Calu3 (cell line): Measurements from ENCODE around the gene PIEZO1. TPM values are rescaled to one million over a fixed set of nuclear protein-coding genes. Genes with fewer than 3 reads are reported as not detected.

ENCODE experiments used
- BruUV-seq: library from RNA; stranded (reverse); fragments of 400-500 nt; replicated peaks from 2 replicates; lab custom pipeline; 2021; lab: Mats Ljungman, UMichigan
- CTCF ChIA-PET: fragments of 300-600 bp; sonication (Branson Sonifier 250); formaldehyde crosslinking; loops from one replicate; lab custom pipeline; 2022; ENCODE audit warnings: antibody characterized with exemption; lab: Charles Lee
- DNase-seq: peaks from one replicate; pipeline ENCODE4 v3.0.0; 2022
- H3K27ac Mint-ChIP-seq: one replicate; pipeline ENCODE4 v1.8.0; 2022; ENCODE audit warnings: mixed read lengths; ENCODE audit not compliant: unreplicated experiment
- H3K27me3 Mint-ChIP-seq: one replicate; pipeline ENCODE4 v1.8.0; 2022; ENCODE audit warnings: mixed read lengths; ENCODE audit not compliant: unreplicated experiment
- H3K36me3 Mint-ChIP-seq: one replicate; pipeline ENCODE4 v1.8.0; 2022; ENCODE audit warnings: mild to moderate bottlenecking, moderate library complexity, mixed read lengths; ENCODE audit not compliant: insufficient read depth, unreplicated experiment
- H3K4me1 Mint-ChIP-seq: one replicate; pipeline ENCODE4 v1.8.0; 2022; ENCODE audit warnings: mild to moderate bottlenecking, low read depth, mixed read lengths; ENCODE audit not compliant: unreplicated experiment
- H3K4me3 Mint-ChIP-seq: one replicate; pipeline ENCODE4 v1.8.0; 2022; ENCODE audit warnings: mild to moderate bottlenecking, low read depth, moderate library complexity, mixed read lengths; ENCODE audit not compliant: unreplicated experiment
- H3K9me3 Mint-ChIP-seq: one replicate; pipeline ENCODE4 v1.8.0; 2022; ENCODE audit warnings: low read depth, mixed read lengths; ENCODE audit not compliant: unreplicated experiment
- intact Hi-C: fragments of 100-400 bp; cut with micrococcal nuclease; formaldehyde crosslinking; loops from one replicate; pipeline ENCODE4 v1.10.0; 2022; ENCODE audit not compliant: unreplicated experiment
- total RNA-seq: library from RNA; stranded (reverse); gene quantifications from 2 replicates; pipeline ENCODE4 v1.2.3, GENCODE V29; 2022
- TF ChIP-seq, protein P1 (sequence below): fragments of 200-600 bp; IDR thresholded peaks from one replicate; pipeline ENCODE4 v1.8.0; 2022; ENCODE audit warnings: antibody characterized with exemption; ENCODE audit not compliant: unreplicated experiment

PIEZO1 gene
- total RNA-seq, 1 experiment from 2014 or later: 199 TPM

DNA sequence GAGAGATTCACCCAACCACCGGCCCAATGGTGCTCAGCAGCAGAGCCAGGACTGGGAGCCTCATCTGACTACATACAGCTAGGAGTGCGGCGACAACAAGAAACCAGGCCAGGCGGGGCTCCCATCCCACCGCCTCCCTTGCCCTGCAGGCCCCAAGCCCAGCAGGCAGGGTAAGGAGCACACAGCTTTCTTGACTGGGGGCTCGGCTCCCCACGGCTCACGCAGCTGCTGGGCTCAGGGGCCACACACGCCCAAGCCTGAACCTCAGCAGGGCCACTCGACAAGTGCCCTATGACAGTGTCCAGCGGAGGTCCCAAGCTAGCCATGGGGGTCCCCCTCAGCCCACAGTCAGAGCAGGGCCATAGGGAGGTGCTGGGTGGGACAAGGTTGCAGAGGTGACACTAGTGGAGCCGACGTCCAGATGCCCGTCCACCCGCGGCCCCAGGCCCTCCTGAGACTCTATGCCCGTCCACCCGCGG lies 13.7 kb downstream of the PIEZO1 start:
- no peak for DNase-seq
- H3K27ac Mint-ChIP-seq: no peak overlapping the region
- no peaks in the 10 kb centered on the region for H3K9me3 Mint-ChIP-seq
- CTCF ChIA-PET: interaction anchor here (0.7 to 1.5 kb wide), 4 partner anchors 10 to 34 kb away, joined by 4 to 9 read pairs (median 6); no protein-coding TSS in a partner anchor
- TF ChIP-seq, protein P1, sequence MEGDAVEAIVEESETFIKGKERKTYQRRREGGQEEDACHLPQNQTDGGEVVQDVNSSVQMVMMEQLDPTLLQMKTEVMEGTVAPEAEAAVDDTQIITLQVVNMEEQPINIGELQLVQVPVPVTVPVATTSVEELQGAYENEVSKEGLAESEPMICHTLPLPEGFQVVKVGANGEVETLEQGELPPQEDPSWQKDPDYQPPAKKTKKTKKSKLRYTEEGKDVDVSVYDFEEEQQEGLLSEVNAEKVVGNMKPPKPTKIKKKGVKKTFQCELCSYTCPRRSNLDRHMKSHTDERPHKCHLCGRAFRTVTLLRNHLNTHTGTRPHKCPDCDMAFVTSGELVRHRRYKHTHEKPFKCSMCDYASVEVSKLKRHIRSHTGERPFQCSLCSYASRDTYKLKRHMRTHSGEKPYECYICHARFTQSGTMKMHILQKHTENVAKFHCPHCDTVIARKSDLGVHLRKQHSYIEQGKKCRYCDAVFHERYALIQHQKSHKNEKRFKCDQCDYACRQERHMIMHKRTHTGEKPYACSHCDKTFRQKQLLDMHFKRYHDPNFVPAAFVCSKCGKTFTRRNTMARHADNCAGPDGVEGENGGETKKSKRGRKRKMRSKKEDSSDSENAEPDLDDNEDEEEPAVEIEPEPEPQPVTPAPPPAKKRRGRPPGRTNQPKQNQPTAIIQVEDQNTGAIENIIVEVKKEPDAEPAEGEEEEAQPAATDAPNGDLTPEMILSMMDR: no peak
- no TSS peak for BruUV-seq
- H3K27me3 Mint-ChIP-seq: no peaks in the 10 kb centered on the region
- peaks cover 62% of the 10 kb centered on the region for H3K4me1 Mint-ChIP-seq
- peaks cover 51% of the 10 kb centered on the region for H3K36me3 Mint-ChIP-seq
- intact Hi-C loops: no loop called here
- H3K4me3 Mint-ChIP-seq: peak overlapping the region; percentile 56

DNA sequence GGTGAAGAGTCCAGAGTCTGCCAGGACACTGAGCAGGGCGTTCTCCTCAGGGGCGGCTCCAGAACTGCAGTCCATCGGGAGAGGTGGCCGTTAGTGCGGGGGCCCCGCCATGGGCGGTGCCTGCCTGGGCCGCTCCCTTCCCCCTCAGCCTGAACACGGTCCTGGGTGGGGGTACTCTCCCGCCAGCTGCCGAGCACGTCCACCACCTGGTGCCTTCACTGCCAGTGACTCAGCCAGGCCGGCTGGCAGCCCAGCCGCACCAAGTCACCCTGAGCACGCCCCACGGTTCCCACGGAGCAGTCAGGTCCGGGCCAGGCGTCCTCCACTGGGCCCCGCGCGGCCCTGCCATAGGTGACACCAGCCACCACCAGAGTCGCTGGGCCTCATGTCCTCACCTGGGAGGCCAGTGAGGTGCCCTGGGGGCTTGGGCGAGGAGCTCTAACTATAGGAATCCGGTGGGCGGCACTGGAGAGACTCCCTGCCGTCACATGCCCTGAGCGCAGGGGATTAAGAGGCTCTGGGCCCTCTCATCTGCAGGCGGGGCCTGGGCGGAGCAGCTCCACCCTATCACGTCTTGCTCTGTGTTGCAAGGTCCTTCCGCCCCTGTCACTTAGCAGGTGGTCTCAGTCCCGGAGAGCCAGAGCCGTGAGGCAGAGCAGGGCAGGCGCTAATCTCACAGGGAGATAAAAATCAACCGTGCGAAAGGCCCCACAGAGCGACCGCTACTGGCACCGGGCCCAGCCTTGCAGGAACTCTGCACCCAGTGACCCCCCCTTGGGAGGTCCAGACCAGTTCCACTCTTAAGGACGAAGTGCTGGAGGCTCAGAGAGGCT lies 14.3 kb downstream of the PIEZO1 start:
- H3K27me3 Mint-ChIP-seq: no peaks in the 10 kb centered on the region
- peak overlapping the region; percentile 56 for H3K4me3 Mint-ChIP-seq
- H3K9me3 Mint-ChIP-seq: no peaks in the 10 kb centered on the region
- TF ChIP-seq, protein P1: no peak
- DNase-seq: peak; percentile 65
- BruUV-seq: no TSS peak
- no peak overlapping the region for H3K27ac Mint-ChIP-seq
- peaks cover 51% of the 10 kb centered on the region for H3K36me3 Mint-ChIP-seq
- H3K4me1 Mint-ChIP-seq: peaks cover 62% of the 10 kb centered on the region
- intact Hi-C loops: no loop called here
- CTCF ChIA-PET: interaction anchor here (0.5 to 1.5 kb wide), 5 partner anchors 10 to 33 kb away, joined by 4 to 10 read pairs (median 6); no protein-coding TSS in a partner anchor

DNA sequence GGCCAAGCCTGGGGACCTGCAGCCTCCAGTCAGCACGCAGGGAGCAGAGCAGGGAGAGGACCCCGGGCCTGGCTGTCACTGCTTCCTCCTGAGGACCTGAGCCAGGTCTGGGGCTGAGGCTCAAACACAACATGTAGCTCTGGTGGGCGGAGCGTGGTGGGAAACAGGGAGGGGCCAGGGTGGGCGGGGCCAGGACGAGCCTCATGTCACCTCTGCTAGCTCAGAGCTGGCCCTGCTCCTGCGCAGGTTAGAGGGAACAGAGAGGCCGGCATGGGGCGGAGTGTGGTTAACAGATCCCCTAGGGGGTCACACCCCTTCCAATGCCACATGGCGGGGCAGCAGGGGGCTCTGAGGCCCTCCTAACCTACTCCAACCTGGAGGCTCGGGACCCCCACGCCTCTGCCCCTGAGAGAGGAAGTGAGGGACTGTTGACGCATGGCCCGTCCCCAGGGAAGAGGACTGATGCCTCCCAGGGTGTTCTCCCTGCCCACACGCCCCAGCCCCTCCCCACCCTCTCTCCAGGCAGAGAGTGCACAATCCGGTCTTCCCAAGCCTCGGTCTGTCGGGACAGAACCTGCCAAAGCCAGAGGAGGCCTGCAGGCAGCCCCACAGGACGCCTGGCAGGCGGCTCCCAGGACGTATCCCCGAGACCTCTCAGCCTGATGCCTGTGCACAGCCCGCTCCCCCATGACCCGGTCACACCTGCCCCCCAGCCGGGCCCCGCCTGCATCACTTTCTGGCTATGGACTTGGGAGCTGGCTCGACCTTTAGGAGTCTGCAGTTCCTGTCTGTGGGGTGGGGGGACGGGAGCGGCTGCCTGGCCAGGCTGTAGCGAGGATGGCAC lies 15.2 kb downstream of the PIEZO1 start:
- TF ChIP-seq, protein P1: no peak
- Mint-ChIP-seq H3K4me1 (peaks cover 71% of the 10 kb centered on the region), H3K9me3 (no peaks in the 10 kb centered on the region), H3K36me3 (peaks cover 53% of the 10 kb centered on the region), H3K4me3 (peak overlapping the region; percentile 56), H3K27me3 (no peaks in the 10 kb centered on the region), H3K27ac (peak overlapping the region; percentile 50)
- no TSS peak for BruUV-seq
- no peak for DNase-seq
- intact Hi-C loops: no loop called here
- CTCF ChIA-PET: interaction anchor here (0.5 to 1.5 kb wide), 6 partner anchors 9 to 331 kb away, joined by 3 to 10 read pairs (median 5); no protein-coding TSS in a partner anchor

DNA sequence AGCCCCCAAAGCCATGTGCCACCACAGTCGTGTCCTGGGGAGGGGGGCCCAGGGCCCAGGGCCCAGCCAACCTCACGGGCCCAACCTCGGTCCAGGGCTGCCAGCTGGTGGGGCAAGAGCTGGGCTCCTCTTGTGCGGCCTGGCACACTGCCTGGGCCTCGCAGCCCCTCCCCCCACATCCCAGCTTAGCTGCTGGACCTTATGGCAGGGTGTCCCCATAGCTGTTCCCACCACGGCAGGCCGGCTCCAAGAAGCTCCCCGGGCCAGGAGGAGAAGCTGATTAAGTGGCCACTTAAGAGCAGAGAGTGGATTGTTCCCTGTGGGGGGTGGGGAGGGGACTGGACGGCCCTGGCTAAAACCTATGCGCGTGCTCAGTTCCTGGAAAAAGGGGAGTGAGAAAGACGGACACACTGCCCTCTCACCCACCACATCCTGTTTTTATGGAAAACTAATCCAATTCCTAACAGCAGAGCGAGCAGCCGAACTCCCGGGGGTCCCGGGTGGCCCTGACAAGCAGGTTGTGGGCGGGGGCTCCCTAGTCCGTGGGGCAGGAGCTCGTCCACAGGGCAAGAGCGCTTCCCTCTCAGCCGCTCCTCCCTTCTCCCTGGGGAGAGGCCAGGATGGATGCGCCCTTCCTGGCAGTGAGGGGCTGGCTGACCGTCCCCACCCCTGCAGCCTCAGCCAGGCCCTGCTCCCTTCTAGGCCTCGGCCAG lies 16.8 kb downstream of the PIEZO1 start:
- BruUV-seq: no TSS peak

More for the DNA sequence above, 16.8 kb downstream of the PIEZO1 start:
- CTCF ChIA-PET: no interaction called here
- intact Hi-C loops: no loop called here
- no peak overlapping the region for H3K4me3 Mint-ChIP-seq
- peaks cover 68% of the 10 kb centered on the region for H3K4me1 Mint-ChIP-seq
- peaks cover 64% of the 10 kb centered on the region for H3K36me3 Mint-ChIP-seq
- no peak overlapping the region for H3K27ac Mint-ChIP-seq
- H3K9me3 Mint-ChIP-seq: no peaks in the 10 kb centered on the region
- no peaks in the 10 kb centered on the region for H3K27me3 Mint-ChIP-seq
- DNase-seq: no peak
- TF ChIP-seq, protein P1: no peak
